Adrenal gland (tissue), 12 donors: ENCODE results near the gene HRG. TPM values are rescaled to one million over a fixed set of nuclear protein-coding genes. Genes with fewer than 3 reads are reported as not detected.

ENCODE experiments used
- DNase-seq, 7 donors: peaks; one replicate each; pipeline ENCODE4 v3.0.0-alpha.2; 2019 to 2020
- H3K27ac ChIP-seq, 5 donors: fragments of 200-600 bp; sonication (generic) in 4 of 5; 1 replicate in 3 of 5; 2 replicates in 2 of 5; pipeline versions ENCODE4 v1.5.1 to v1.8.0; 2016 to 2020; ENCODE audit warnings: mild to moderate bottlenecking in 1 of 5
- H3K27me3 ChIP-seq: fragments of 200-600 bp; 2 replicates; pipeline ENCODE4 v1.8.0; 2021
- H3K36me3 ChIP-seq, 2 donors: fragments of 200-600 bp; replicated peaks in 1 of 2; 1 replicate in 1 of 2; 2 replicates in 1 of 2; pipeline versions ENCODE4 v1.5.1 to v1.8.0; 2018 to 2022
- H3K4me1 ChIP-seq, 2 donors: fragments of 200-600 bp; replicated peaks in 1 of 2; 1 replicate in 1 of 2; 2 replicates in 1 of 2; pipeline versions ENCODE4 v1.5.1 to v1.8.0; 2018 to 2021
- H3K4me3 ChIP-seq, 4 donors: fragments of 200-600 bp; sonication (generic) in 3 of 4; one replicate each; pipeline ENCODE4 v1.5.1; 2016 to 2018
- H3K9me3 ChIP-seq, 3 donors: fragments of 200-600 bp; sonication (generic) in 1 of 3; replicated peaks in 1 of 3; 1 replicate in 2 of 3; 2 replicates in 1 of 3; pipeline versions ENCODE4 v1.5.1 to v1.8.0; 2016 to 2021
- CTCF ChIP-seq, 6 experiments: fragments of 450-650 bp in 4 of 6; fragments of 200-600 bp in 2 of 6; sonication (generic) in 1 of 6; IDR thresholded peaks; 1 replicate in 5 of 6; 2 replicates in 1 of 6; pipeline versions ENCODE4 v1.5.1 to v1.8.0; 2016 to 2021; ENCODE audit warnings: antibody characterized with exemption in 6 of 6, mild to moderate bottlenecking in 2 of 6, moderate library complexity in 1 of 6
- POLR2A ChIP-seq, 2 donors: fragments of 450-650 bp; IDR thresholded peaks; one replicate each; pipeline ENCODE4 v1.6.1; 2017; ENCODE audit warnings: antibody characterized with exemption in 2 of 2, mild to moderate bottlenecking in 2 of 2, moderate library complexity in 1 of 2
- WGBS, 4 donors: extraction: QIAGEN DNeasy Blood & Tissue Kit in 2 of 4; methylation state at CpG; one replicate each; pipeline versions ENCODE4 v1.1.5 to v1.1.7; 2013 to 2017; 5-methylcytosine and 5-hydroxymethylcytosine counted together
- intact Hi-C, 2 donors: fragments of 100-400 bp; cut with DNase I; formaldehyde crosslinking; loops; one replicate each; pipeline versions ENCODE4 v1.14.1 to v1.15.0; 2022 to 2023
- polyA plus RNA-seq, 3 donors: library from polyadenylated mRNA; stranded (reverse); fragments of 200-250 nt in 2 of 3; fragments of 350-450 nt in 1 of 3; fragmentation: Illumina TruSeq in 1 of 3; extraction: RNeasy Lipid Tissue Mini Kit (QIAGEN cat#74804) in 1 of 3; gene quantifications; one replicate each; pipeline ENCODE4 v1.2.3, GENCODE V29; 2013 to 2014
- total RNA-seq, 9 donors: library from RNA; depleted of rRNA in 4 of 9; stranded (reverse); fragments of >200 nt in 4 of 9; fragments of 120-200 nt in 1 of 9; fragmentation: NEBNext Ultra II Directional in 1 of 9; extraction: Animal tissue kit (Norgen Biotek cat#: 25700) in 1 of 9; gene quantifications; one replicate each; pipeline versions ENCODE4 v1.1.0 to v1.2.4, GENCODE V29; 2013 to 2023
- donor health status: healthy with polysubstance abuse.
- donor health status: Bipolar disorder and iron deficiency.
- donor health status: DM: yes; HTN: yes; CAD: no.
- donor health status: DM: no; HTN: no; CAD: no.
- donor health status: DM: no; HTN: no; CAD: no.
- donor health status: DM: yes; HTN: yes; CAD: no.

Gene HRG
- total and polyA plus RNA-seq, 12 donors = 0.14 to 0.26 TPM; not detected in 10

- no peak for DNase-seq
- Histone ChIP-seq H3K27ac (no peak overlapping the region), H3K36me3 (no peaks in the 10 kb centered on the region), H3K27me3 (peaks cover 25% of the 10 kb centered on the region), H3K4me1 (no peaks in the 10 kb centered on the region), H3K4me3 (no peak overlapping the region), H3K9me3 (no peaks in the 10 kb centered on the region)
- no peak for TF ChIP-seq POLR2A (IDR thresholded peaks at IDR 0.05)
- TF ChIP-seq CTCF (IDR thresholded peaks at IDR 0.05) = no peak
- WGBS, 4 donors = 46 to 74% (median 55%) methylated on average over 1 of the region's 1 CpG
- intact Hi-C loops = no loop called here
Measured at GRCh38 chr3:186643493-186643892, 22.3 kb upstream of the HRG start.

DNA sequence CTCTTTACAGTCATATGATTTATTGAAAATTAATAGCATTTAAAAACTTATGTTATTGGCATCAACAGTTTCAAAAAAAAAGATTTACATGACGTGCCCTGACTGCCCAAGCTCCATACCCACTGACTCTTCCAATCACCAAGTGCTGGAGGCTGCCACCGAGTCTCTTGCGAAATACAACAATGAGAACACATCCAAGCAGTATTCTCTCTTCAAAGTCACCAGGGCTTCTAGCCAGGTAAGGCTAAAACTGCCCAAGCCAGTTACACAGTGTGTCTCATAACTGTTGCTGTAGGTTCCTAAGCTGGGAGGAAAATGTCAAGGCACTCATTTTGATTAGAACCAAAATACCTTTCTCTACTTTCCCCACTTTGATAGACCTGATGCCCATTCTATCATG, 21.1 kb upstream of the HRG start:
- intact Hi-C loops = no loop called here
- Histone ChIP-seq H3K27me3 (peaks cover 20% of the 10 kb centered on the region), H3K4me1 (no peaks in the 10 kb centered on the region), H3K36me3 (no peaks in the 10 kb centered on the region), H3K27ac (no peak overlapping the region), H3K9me3 (no peaks in the 10 kb centered on the region), H3K4me3 (no peak overlapping the region)
- DNase-seq = no peak
- TF ChIP-seq CTCF (IDR thresholded peaks at IDR 0.05) (no peak), POLR2A (IDR thresholded peaks at IDR 0.05) (no peak)
- 69 to 78% (median 72%) methylated on average over 3 of the region's 3 CpGs for WGBS, 4 donors

DNA sequence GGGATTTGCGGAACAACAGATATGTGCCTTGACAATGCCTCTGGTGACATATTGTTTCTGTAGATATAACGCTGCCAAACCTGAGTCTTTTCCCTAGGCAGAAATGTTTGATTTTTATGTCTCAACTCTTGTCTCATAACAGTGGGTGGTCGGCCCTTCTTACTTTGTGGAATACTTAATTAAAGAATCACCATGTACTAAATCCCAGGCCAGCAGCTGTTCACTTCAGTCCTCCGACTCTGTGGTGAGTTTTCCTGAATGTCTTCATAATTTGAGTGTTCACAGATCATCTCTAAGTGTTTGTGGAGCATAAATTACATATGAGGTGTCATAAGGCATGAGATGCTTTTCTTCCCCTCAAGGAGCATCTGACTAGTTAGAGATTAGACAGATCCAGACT, 19.7 kb upstream of the HRG start:
- Histone ChIP-seq H3K27me3 (peaks cover 10% of the 10 kb centered on the region), H3K36me3 (no peaks in the 10 kb centered on the region), H3K4me1 (no peaks in the 10 kb centered on the region), H3K9me3 (no peaks in the 10 kb centered on the region), H3K27ac (no peak overlapping the region), H3K4me3 (no peak overlapping the region)
- TF ChIP-seq POLR2A (IDR thresholded peaks at IDR 0.05) = no peak
- no peak for TF ChIP-seq CTCF (IDR thresholded peaks at IDR 0.05)
- no peak for DNase-seq
- intact Hi-C loops = no loop called here
- 76 to 83% (median 80%) methylated on average over 4 of the region's 4 CpGs for WGBS, 4 donors

GRCh38 chr3:186646841-186647240, 19.0 kb upstream of the HRG start:
- intact Hi-C loops = no loop called here
- no peak overlapping the region for H3K4me3 ChIP-seq
- no peaks in the 10 kb centered on the region for H3K36me3 ChIP-seq
- 48 to 79% (median 70%) methylated on average over 1 of the region's 1 CpG for WGBS, 4 donors
- no peak for DNase-seq
- TF ChIP-seq POLR2A (IDR thresholded peaks at IDR 0.05) (no peak), CTCF (IDR thresholded peaks at IDR 0.05) (no peak)
- H3K9me3 ChIP-seq = no peaks in the 10 kb centered on the region
- peaks cover 9% of the 10 kb centered on the region for H3K27me3 ChIP-seq
- no peak overlapping the region for H3K27ac ChIP-seq
- H3K4me1 ChIP-seq = no peaks in the 10 kb centered on the region
